ENCODE measurements around the gene TPO.

GRCh38 chr2:1377473-1377872 is 35.8 kb upstream of the TPO start:
- TF ChIP-seq CTCF (IDR thresholded peaks at IDR 0.05) (no peak), EZH2phosphoT487 (IDR thresholded peaks at IDR 0.05) (no peak)
